OCI-LY7 (cell line): ENCODE data around the gene NSD2. TPM values are rescaled to one million over a fixed set of nuclear protein-coding genes. Genes with fewer than 3 reads are reported as not detected.
"Not testable (repeated sequence)": the region's sequence is repeated elsewhere in the genome, so short reads cannot be mapped to it uniquely, and the experiment has no call there.

Experiments
- BruUV-seq: library from RNA; stranded (reverse); fragments of 400-500 nt; replicated peaks from 2 replicates; lab custom pipeline; 2021; lab: Mats Ljungman, UMichigan
- CTCF ChIA-PET: fragments of 300-600 bp; sonication (Branson Sonifier 250); formaldehyde crosslinking; loops from one replicate; lab custom pipeline; 2022; ENCODE audit warnings: antibody characterized with exemption; ENCODE audit not compliant: unreplicated experiment; lab: Charles Lee
- POLR2A ChIA-PET: fragments of 300-600 bp; sonication (Branson Sonifier 250); formaldehyde crosslinking; loops from one replicate; lab custom pipeline; 2022; ENCODE audit warnings: antibody characterized with exemption; lab: Charles Lee
- DNase-seq: peaks from one replicate; pipeline ENCODE4 v3.0.0-alpha.2; 2015; ENCODE audit warnings: low spot score
- H2AFZ ChIP-seq: fragments of 200-600 bp; sonication (generic), shearing (Covaris generic); 2 replicates; pipeline ENCODE4 v1.6.1; 2014; ENCODE audit warnings: mild to moderate bottlenecking, antibody characterized with exemption, low read length, moderate library complexity
- H3K27ac ChIP-seq: fragments of 200-600 bp; sonication (generic); 2 replicates; pipeline ENCODE4 v1.5.1; 2014; ENCODE audit warnings: mixed run types, low read depth, mild to moderate bottlenecking, moderate library complexity, low read length, inconsistent platforms; ENCODE audit not compliant: poor library complexity, severe bottlenecking
- H3K36me3 ChIP-seq: fragments of 200-600 bp; sonication (generic); 2 replicates; pipeline ENCODE4 v1.6.1; 2014; ENCODE audit warnings: mild to moderate bottlenecking, antibody characterized with exemption, low read length, moderate library complexity, mixed read lengths; ENCODE audit not compliant: insufficient read depth
- H3K4me1 ChIP-seq: fragments of 200-600 bp; sonication (generic); 2 replicates; pipeline ENCODE4 v1.5.1; 2014; ENCODE audit warnings: mild to moderate bottlenecking, low read length; ENCODE audit not compliant: insufficient read depth, poor library complexity, severe bottlenecking
- H3K4me2 ChIP-seq: fragments of 200-600 bp; sonication (generic); 2 replicates; pipeline ENCODE4 v1.6.1; 2014; ENCODE audit warnings: mild to moderate bottlenecking, low read length
- H3K4me3 ChIP-seq: fragments of 200-600 bp; sonication (generic); 2 replicates; pipeline ENCODE4 v1.5.1; 2014; ENCODE audit warnings: mild to moderate bottlenecking, low read depth, low read length; ENCODE audit not compliant: poor library complexity, severe bottlenecking
- H3K79me2 ChIP-seq: fragments of 200-600 bp; sonication (generic); 2 replicates; pipeline ENCODE4 v1.6.1; 2016; ENCODE audit warnings: low read depth, mild to moderate bottlenecking, low read length, moderate library complexity, mixed read lengths; ENCODE audit not compliant: insufficient read depth
- H3K9me2 ChIP-seq: fragments of 200-600 bp; sonication (generic); 2 replicates; pipeline ENCODE4 v1.6.1; 2016; ENCODE audit warnings: mild to moderate bottlenecking, low read length, mixed read lengths; ENCODE audit not compliant: insufficient read depth
- H3K9me3 ChIP-seq: fragments of 200-600 bp; sonication (generic); 2 replicates; pipeline ENCODE4 v1.6.1; 2014; ENCODE audit warnings: mild to moderate bottlenecking, mixed run types, low read length, mixed read lengths
- H4K20me1 ChIP-seq: fragments of 200-600 bp; sonication (generic); 2 replicates; pipeline ENCODE4 v1.6.1; 2014; ENCODE audit warnings: mild to moderate bottlenecking, antibody characterized with exemption, low read length, moderate library complexity, mixed read lengths; ENCODE audit not compliant: insufficient read depth
- CTCF ChIP-seq: fragments of 200-600 bp; sonication (generic); conservative IDR thresholded peaks from 2 replicates; pipeline ENCODE4 v1.5.1; 2014; ENCODE audit warnings: mild to moderate bottlenecking, antibody characterized with exemption, low read length, moderate library complexity, mixed read lengths
- EZH2phosphoT487 ChIP-seq: fragments of 200-600 bp; sonication (generic); IDR thresholded peaks from 2 replicates; pipeline ENCODE4 v1.6.1; 2018; ENCODE audit warnings: low read depth, borderline replicate concordance, mild to moderate bottlenecking, mixed run types, antibody characterized with exemption, low read length, moderate library complexity, mixed read lengths
- intact Hi-C: fragments of 100-400 bp; cut with micrococcal nuclease; formaldehyde crosslinking; loops from one replicate; pipeline ENCODE4 v1.10.0; 2022; ENCODE audit not compliant: unreplicated experiment
- total RNA-seq, 2 experiments: library from RNA; depleted of rRNA in 1 of 2; stranded (reverse); fragments of >200 nt in 1 of 2; shearing (Covaris generic) in 1 of 2; gene quantifications; 2 replicates each; pipeline ENCODE4 v1.2.3, GENCODE V29; 2014 to 2022

Gene NSD2
- total RNA-seq, 2 experiments from 2014 or later, result 169 to 329 TPM

GRCh38 chr4:1833307-1834046 lies 37.7 kb upstream of the NSD2 start:
- CTCF ChIA-PET, result no interaction called here
- intact Hi-C loops, result no loop called here
- no peaks in the 10 kb centered on the region for H3K9me2 ChIP-seq
- peak; percentile 57 for DNase-seq
- H2AFZ ChIP-seq, result no peak overlapping the region
- H3K4me2 ChIP-seq, result peak overlapping the region; percentile 62
- peak overlapping the region; percentile 19 for H3K27ac ChIP-seq
- no TSS peak for BruUV-seq
- TF ChIP-seq CTCF, result no peak
- TF ChIP-seq EZH2phosphoT487, result no peak
- H3K4me3 ChIP-seq, result peak overlapping the region; percentile 14
- peaks cover 74% of the 10 kb centered on the region for H3K36me3 ChIP-seq
- peaks cover 20% of the 10 kb centered on the region for H3K4me1 ChIP-seq
- H3K79me2 ChIP-seq, result no peaks in the 10 kb centered on the region
- no peaks in the 10 kb centered on the region for H4K20me1 ChIP-seq
- H3K9me3 ChIP-seq, result no peaks in the 10 kb centered on the region
- POLR2A ChIA-PET, result interaction anchor here (0.9 kb wide), 1 partner anchor 14 kb away, joined by 6 read pairs; no protein-coding TSS in a partner anchor

GRCh38 chr4:1834047-1834775 lies 37.0 kb upstream of the NSD2 start:
- Histone ChIP-seq H4K20me1 (no peaks in the 10 kb centered on the region), H3K9me2 (no peaks in the 10 kb centered on the region), H3K9me3 (no peaks in the 10 kb centered on the region), H3K4me2 (peak overlapping the region; percentile 62), H3K27ac (peak overlapping the region; percentile 19), H3K36me3 (peaks cover 80% of the 10 kb centered on the region), H3K4me3 (no peak overlapping the region), H3K4me1 (peaks cover 23% of the 10 kb centered on the region), H3K79me2 (no peaks in the 10 kb centered on the region), H2AFZ (no peak overlapping the region)
- DNase-seq, result no peak
- intact Hi-C loops, result no loop called here
- TF ChIP-seq CTCF (no peak), EZH2phosphoT487 (no peak)
- no TSS peak for BruUV-seq
- ChIA-PET POLR2A (no interaction called here), CTCF (no interaction called here)

DNA sequence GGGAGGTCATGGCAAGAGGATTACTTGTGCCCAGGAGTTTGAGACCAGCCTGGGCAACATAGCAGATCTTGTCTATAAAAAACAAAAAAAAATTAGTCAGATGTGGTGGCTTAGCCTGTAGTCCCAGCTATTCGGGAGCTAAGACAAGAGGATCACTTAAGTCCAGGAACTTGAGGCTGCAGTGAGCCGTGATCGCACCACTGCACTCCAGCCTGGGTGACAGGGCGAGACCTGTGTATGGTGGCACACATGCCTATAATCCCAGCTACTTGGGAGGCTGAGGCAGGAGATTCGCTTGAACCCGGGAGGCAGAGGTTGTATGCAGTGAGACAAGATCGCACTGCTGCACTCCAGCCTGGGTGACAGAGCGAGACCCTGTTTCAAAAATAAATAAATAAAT lies 35.4 kb upstream of the NSD2 start:
- CTCF ChIA-PET, result not testable (repeated sequence)

More for the DNA sequence above, 35.4 kb upstream of the NSD2 start:
- POLR2A ChIA-PET, DNase-seq, H3K27ac ChIP-seq, H2AFZ ChIP-seq, H3K9me3 ChIP-seq, H3K4me3 ChIP-seq, H3K4me2 ChIP-seq, BruUV-seq, H3K79me2 ChIP-seq, H3K9me2 ChIP-seq, intact Hi-C loops, H4K20me1 ChIP-seq: not testable (repeated sequence)
- Histone ChIP-seq H3K4me1 (peaks cover 25% of the 10 kb centered on the region), H3K36me3 (peaks cover 81% of the 10 kb centered on the region)
